MM.1S (cell line): ENCODE data around the gene CTNNA1.

Experiments
- DNase-seq: peaks from one replicate; pipeline ENCODE4 v3.0.0-alpha.2; 2015
- H2AFZ ChIP-seq: fragments of 300-600 bp; sonication (generic); 2 replicates; pipeline ENCODE4 v1.6.0; 2016; ENCODE audit warnings: antibody characterized with exemption, low read length
- H3F3A ChIP-seq: fragments of 300-600 bp; sonication (generic); 2 replicates; pipeline ENCODE4 v1.6.1; 2016; ENCODE audit warnings: mild to moderate bottlenecking, antibody characterized with exemption, low read length, moderate library complexity, mixed read lengths; ENCODE audit not compliant: insufficient read depth
- H3K27ac ChIP-seq: fragments of 300-600 bp; sonication (generic); 2 replicates; pipeline ENCODE4 v1.5.1; 2016; ENCODE audit warnings: mild to moderate bottlenecking, low read length
- H3K27me3 ChIP-seq: fragments of 300-600 bp; sonication (generic); replicated peaks from 2 replicates; pipeline ENCODE4 v1.6.0; 2016; ENCODE audit warnings: low read length; ENCODE audit not compliant: insufficient read depth
- H3K36me3 ChIP-seq: fragments of 300-600 bp; sonication (generic); replicated peaks from 2 replicates; pipeline ENCODE4 v1.6.1; 2016; ENCODE audit warnings: mild to moderate bottlenecking, low read length, mixed read lengths; ENCODE audit not compliant: insufficient read depth
- H3K4me1 ChIP-seq: fragments of 300-600 bp; sonication (generic); 2 replicates; pipeline ENCODE4 v1.6.1; 2016; ENCODE audit warnings: low read length, mixed read lengths
- H3K4me2 ChIP-seq: fragments of 300-600 bp; sonication (generic); 2 replicates; pipeline ENCODE4 v1.6.0; 2016; ENCODE audit warnings: low read depth, low read length
- H3K4me3 ChIP-seq: fragments of 300-600 bp; sonication (generic); 2 replicates; pipeline ENCODE4 v1.5.1; 2016; ENCODE audit warnings: low read length, mixed read lengths
- H3K79me2 ChIP-seq: fragments of 300-600 bp; sonication (generic); 2 replicates; pipeline ENCODE4 v1.6.1; 2016; ENCODE audit warnings: mixed run types, low read length, mixed read lengths
- H3K9ac ChIP-seq: fragments of 300-600 bp; sonication (generic); 2 replicates; pipeline ENCODE4 v1.6.1; 2016; ENCODE audit warnings: low read length, mixed read lengths
- H3K9me2 ChIP-seq: fragments of 300-600 bp; sonication (generic); replicated peaks from 2 replicates; pipeline ENCODE4 v1.6.1; 2016; ENCODE audit warnings: mild to moderate bottlenecking, low read length, mixed read lengths; ENCODE audit not compliant: insufficient read depth
- H3K9me3 ChIP-seq: fragments of 300-600 bp; sonication (generic); replicated peaks from 2 replicates; pipeline ENCODE4 v1.6.1; 2016; ENCODE audit warnings: mild to moderate bottlenecking, low read length, mixed read lengths; ENCODE audit not compliant: insufficient read depth
- H4K20me1 ChIP-seq: fragments of 300-600 bp; sonication (generic); 2 replicates; pipeline ENCODE4 v1.6.1; 2016; ENCODE audit warnings: mild to moderate bottlenecking, low read length, moderate library complexity, mixed read lengths; ENCODE audit not compliant: insufficient read depth
- CTCF ChIP-seq: fragments of 300-600 bp; sonication (generic); IDR thresholded peaks from 2 replicates; pipeline ENCODE4 v1.5.1; 2016; ENCODE audit warnings: antibody characterized with exemption, low read length, mixed read lengths
- EZH2 ChIP-seq: fragments of 300-600 bp; sonication (generic); optimal IDR thresholded peaks from 2 replicates; pipeline ENCODE3; 2017; ENCODE audit warnings: low read depth, mild to moderate bottlenecking, antibody characterized with exemption, low read length, mixed read lengths
- EZH2phosphoT487 ChIP-seq: fragments of 300-600 bp; sonication (generic); IDR thresholded peaks from 2 replicates; pipeline ENCODE4 v1.6.1; 2018; ENCODE audit warnings: antibody characterized with exemption, low read length

CTNNA1 gene

GRCh38 chr5:138972230-138972629 lies 219.0 kb downstream of the CTNNA1 start:
- Histone ChIP-seq H3F3A (no peaks in the 10 kb centered on the region), H3K9ac (no peak overlapping the region), H3K4me2 (no peak overlapping the region), H3K9me3 (no peaks in the 10 kb centered on the region), H3K4me3 (no peak overlapping the region), H3K36me3 (no peaks in the 10 kb centered on the region), H3K79me2 (no peaks in the 10 kb centered on the region), H3K27ac (no peak overlapping the region), H2AFZ (no peak overlapping the region), H4K20me1 (no peaks in the 10 kb centered on the region), H3K27me3 (no peaks in the 10 kb centered on the region), H3K4me1 (no peaks in the 10 kb centered on the region), H3K9me2 (no peaks in the 10 kb centered on the region)
- TF ChIP-seq EZH2phosphoT487 (no peak), EZH2 (no peak), CTCF (no peak)
- DNase-seq = no peak

- no peak overlapping the region for H3K4me2 ChIP-seq
- no peak overlapping the region for H2AFZ ChIP-seq
- no peak overlapping the region for H3K27ac ChIP-seq
- H3K4me1 ChIP-seq = no peaks in the 10 kb centered on the region
- no peak overlapping the region for H3K4me3 ChIP-seq
- no peaks in the 10 kb centered on the region for H4K20me1 ChIP-seq
- no peak for DNase-seq
- H3K36me3 ChIP-seq = no peaks in the 10 kb centered on the region
- H3K9me2 ChIP-seq = no peaks in the 10 kb centered on the region
- no peaks in the 10 kb centered on the region for H3K9me3 ChIP-seq
- no peak for TF ChIP-seq EZH2phosphoT487
- TF ChIP-seq CTCF = no peak
- TF ChIP-seq EZH2 = no peak
- H3F3A ChIP-seq = no peaks in the 10 kb centered on the region
- no peaks in the 10 kb centered on the region for H3K79me2 ChIP-seq
- no peaks in the 10 kb centered on the region for H3K27me3 ChIP-seq
- no peak overlapping the region for H3K9ac ChIP-seq
Measured at GRCh38 chr5:138972836-138973235, 219.6 kb downstream of the CTNNA1 start.

- TF ChIP-seq EZH2phosphoT487 = no peak
- no peak for TF ChIP-seq CTCF
- no peak for TF ChIP-seq EZH2
- H4K20me1 ChIP-seq = no peaks in the 10 kb centered on the region
- H3K27ac ChIP-seq = no peak overlapping the region
- H3K36me3 ChIP-seq = no peaks in the 10 kb centered on the region
- no peaks in the 10 kb centered on the region for H3F3A ChIP-seq
- no peaks in the 10 kb centered on the region for H3K4me1 ChIP-seq
- H3K27me3 ChIP-seq = no peaks in the 10 kb centered on the region
- H3K4me3 ChIP-seq = no peak overlapping the region
- no peaks in the 10 kb centered on the region for H3K9me3 ChIP-seq
- no peaks in the 10 kb centered on the region for H3K9me2 ChIP-seq
- no peak overlapping the region for H2AFZ ChIP-seq
- DNase-seq = no peak
- no peaks in the 10 kb centered on the region for H3K79me2 ChIP-seq
- no peak overlapping the region for H3K9ac ChIP-seq
- H3K4me2 ChIP-seq = no peak overlapping the region
Measured at GRCh38 chr5:138974227-138975063, 221.2 kb downstream of the CTNNA1 start.
